WTC11 (cell line): Measurements from ENCODE around the gene BCL2L1.

Source experiments
- CTCF ChIP-seq: fragments of 200-600 bp; IDR thresholded peaks from 2 replicates; pipeline ENCODE4 v1.8.0; 2022; ENCODE audit warnings: antibody characterized with exemption
- E2F4 ChIP-seq: sonication (generic); formaldehyde crosslinking; IDR thresholded peaks from 2 replicates; pipeline ENCODE4 v1.8.1; 2022; ENCODE audit warnings: low read depth, mild to moderate bottlenecking, moderate library complexity, missing genetic modification reagents, borderline replicate concordance
- HMGXB4 ChIP-seq: sonication (generic); formaldehyde crosslinking; IDR thresholded peaks from 2 replicates; pipeline ENCODE4 v1.8.1; 2023; ENCODE audit warnings: mild to moderate bottlenecking, moderate library complexity, missing genetic modification reagents
- IRF2 ChIP-seq: sonication (generic); formaldehyde crosslinking; IDR thresholded peaks from 2 replicates; pipeline ENCODE4 v1.8.0; 2022; ENCODE audit warnings: low read depth, missing genetic modification reagents, borderline replicate concordance
- KAT7 ChIP-seq: sonication (generic); formaldehyde crosslinking; IDR thresholded peaks from 2 replicates; pipeline ENCODE4 v1.8.1; 2023; ENCODE audit warnings: missing genetic modification reagents, mild to moderate bottlenecking, borderline replicate concordance
- MAX ChIP-seq: sonication (generic); formaldehyde crosslinking; IDR thresholded peaks from 2 replicates; pipeline ENCODE4 v1.8.0; 2022; ENCODE audit warnings: mild to moderate bottlenecking, missing genetic modification reagents
- MLX ChIP-seq: sonication (generic); formaldehyde crosslinking; IDR thresholded peaks from 2 replicates; pipeline ENCODE4 v1.8.1; 2023; ENCODE audit warnings: mild to moderate bottlenecking, missing genetic modification reagents, moderate library complexity
- SP1 ChIP-seq: sonication (generic); formaldehyde crosslinking; conservative IDR thresholded peaks from 2 replicates; pipeline ENCODE4 v1.8.1; 2022; ENCODE audit warnings: missing genetic modification reagents

- TF ChIP-seq CTCF (no peak), IRF2 (CRISPR knock-in tag) (no peak), KAT7 (CRISPR knock-in tag) (no peak), HMGXB4 (CRISPR knock-in tag) (no peak), MLX (no peak), E2F4 (no peak), MAX (CRISPR knock-in tag) (no peak), SP1 (CRISPR knock-in tag) (no peak)
These were observed 15.9 kb downstream of the BCL2L1 start for GRCh38 chr20:31706607-31707257.
